ENCODE measurements around the gene ANXA6.

DNA sequence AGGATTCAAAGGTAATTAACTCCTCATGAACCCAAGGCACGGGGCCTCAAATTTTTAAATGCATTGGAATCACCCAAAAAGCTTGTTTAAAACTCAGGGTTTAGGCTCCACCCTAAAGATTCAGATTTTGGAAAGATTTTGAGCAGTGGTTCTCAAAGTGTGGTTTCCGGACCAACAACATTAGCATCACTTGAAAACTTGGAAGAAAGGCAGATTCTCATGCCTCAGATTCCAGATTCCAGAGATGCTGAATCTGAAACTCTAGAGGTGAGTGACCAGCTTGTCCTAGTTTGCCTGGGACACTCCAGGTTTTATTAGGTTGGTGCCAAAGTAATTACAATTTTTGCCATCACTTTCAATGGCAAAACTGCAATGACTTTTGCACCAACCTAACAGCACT lies 52.0 kb downstream of the ANXA6 start:
- TF ChIP-seq, protein P1, sequence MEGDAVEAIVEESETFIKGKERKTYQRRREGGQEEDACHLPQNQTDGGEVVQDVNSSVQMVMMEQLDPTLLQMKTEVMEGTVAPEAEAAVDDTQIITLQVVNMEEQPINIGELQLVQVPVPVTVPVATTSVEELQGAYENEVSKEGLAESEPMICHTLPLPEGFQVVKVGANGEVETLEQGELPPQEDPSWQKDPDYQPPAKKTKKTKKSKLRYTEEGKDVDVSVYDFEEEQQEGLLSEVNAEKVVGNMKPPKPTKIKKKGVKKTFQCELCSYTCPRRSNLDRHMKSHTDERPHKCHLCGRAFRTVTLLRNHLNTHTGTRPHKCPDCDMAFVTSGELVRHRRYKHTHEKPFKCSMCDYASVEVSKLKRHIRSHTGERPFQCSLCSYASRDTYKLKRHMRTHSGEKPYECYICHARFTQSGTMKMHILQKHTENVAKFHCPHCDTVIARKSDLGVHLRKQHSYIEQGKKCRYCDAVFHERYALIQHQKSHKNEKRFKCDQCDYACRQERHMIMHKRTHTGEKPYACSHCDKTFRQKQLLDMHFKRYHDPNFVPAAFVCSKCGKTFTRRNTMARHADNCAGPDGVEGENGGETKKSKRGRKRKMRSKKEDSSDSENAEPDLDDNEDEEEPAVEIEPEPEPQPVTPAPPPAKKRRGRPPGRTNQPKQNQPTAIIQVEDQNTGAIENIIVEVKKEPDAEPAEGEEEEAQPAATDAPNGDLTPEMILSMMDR (conservative IDR thresholded peaks at IDR 0.05; ENCODE audit: low read depth, low read length): no peak
- no peak for TF ChIP-seq EZH2 (IDR thresholded peaks at IDR 0.05; ENCODE audit: borderline replicate concordance, low read depth, low read length, poor library complexity, severe bottlenecking)

Data from A673 (cell line).